Suppressor macrophage treated with lipopolysaccharide for 4 hours (primary cell): ENCODE data around the gene C2orf66.
A peak's percentile ranks its signal among the peaks of the same experiment; 100 is the strongest.

Experiments
- DNase-seq: peaks from one replicate; pipeline ENCODE4 v3.0.0-alpha.2; 2020

C2orf66 gene

DNA sequence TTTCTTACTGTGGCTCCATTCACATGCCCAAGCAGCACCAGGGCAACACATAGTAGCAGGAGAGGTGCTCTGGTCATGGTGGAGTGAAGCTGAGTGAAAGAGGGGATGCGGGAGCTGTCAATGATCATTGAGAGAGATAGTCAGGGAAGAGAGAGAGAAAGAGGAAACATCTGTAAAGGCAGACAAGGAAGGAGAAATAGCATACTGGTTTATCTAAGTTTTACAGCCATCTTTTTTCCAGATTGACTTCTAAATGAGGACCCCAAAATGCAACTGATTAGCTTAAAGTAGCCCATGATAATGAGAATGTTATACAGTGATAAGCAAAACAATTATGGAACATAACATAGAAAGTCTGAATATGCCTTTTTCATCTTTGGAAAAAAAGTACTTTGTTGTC, at the start of gene C2orf66:
Gene C2orf66 (minus strand): TSS at position 96 of the 400 bp plus-strand sequence. CDS start 19 bp downstream, at position 77.
- no peak for DNase-seq

GRCh38 chr2:196854629-196855028, 45.5 kb upstream of the C2orf66 start:
- no peak for DNase-seq

DNA sequence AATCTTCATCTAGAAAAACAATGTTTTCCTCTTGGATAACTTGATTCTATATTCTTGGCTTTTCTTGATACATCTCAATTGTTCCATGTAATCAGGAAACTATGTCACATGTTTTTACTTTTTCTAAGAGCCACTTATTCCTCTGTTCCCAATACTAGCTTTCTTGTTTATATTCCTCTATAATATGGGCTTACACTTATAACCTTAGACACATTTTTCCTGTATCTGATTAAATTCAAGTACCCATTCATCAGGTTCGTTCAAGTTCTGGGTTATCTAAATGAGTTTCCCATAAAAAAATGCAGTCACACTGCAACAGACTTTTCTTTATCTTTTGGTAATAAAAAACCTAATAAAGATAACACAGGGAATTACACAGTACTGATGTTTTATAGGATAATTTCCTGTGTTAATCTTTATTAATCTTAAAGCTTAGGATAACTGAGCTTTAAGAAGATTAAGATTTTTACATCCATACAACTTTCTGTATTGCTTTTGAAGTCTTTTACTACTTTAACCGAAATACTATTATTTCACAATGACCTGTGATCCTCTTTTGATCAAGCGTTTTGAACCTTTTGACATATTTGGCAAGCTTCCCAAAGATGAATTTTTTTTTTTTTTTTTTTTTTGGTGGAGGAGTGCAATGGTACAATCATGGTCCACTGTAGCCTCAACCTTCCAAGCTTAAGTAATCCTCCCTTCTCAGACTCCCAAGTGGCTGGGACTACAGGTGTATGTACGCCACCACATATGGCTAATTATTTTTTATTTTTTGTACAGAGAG, 44.3 kb upstream of the C2orf66 start:
- DNase-seq, result no peak

- no peak for DNase-seq
These were observed 41.9 kb upstream of the C2orf66 start for GRCh38 chr2:196851088-196851487.

DNA sequence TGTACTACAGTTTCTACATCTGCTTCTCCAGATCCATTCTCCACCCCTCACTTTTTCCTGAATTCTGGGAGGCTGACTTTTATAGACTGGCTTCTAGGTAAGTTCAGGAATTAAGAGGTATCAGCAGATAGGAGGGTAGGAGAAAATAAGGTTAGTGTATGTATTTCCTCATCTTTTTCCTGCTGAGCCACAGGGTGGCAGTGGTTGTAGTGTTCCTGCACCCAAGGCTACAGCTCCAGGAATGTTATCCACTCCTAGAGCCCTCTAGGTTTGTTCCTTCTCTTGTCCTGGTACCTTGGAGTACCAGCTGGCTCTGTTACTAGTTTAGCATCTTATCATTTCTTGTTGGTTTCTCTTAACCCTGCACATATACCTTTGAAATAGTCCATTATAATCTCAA, 40.7 kb upstream of the C2orf66 start:
- no peak for DNase-seq

DNA sequence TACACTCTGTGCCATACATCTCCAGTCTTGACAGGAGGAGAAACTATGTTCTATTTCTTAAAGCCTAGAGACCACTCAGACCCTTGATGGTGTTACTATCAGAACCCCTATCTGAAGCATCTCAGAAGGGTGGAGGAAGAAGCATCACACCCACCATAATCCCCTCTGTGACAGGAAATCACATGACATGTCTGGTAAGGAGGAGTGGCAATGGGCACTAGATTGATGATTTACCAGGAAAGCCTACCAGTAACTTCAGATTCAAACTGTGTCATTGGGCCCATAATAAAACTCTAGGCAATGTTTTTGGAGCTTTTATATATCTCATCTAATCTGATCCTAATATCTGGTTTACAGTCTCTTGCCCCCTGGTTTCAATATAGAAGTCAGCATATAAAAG, 37.1 kb upstream of the C2orf66 start:
- DNase-seq, result no peak

DNA sequence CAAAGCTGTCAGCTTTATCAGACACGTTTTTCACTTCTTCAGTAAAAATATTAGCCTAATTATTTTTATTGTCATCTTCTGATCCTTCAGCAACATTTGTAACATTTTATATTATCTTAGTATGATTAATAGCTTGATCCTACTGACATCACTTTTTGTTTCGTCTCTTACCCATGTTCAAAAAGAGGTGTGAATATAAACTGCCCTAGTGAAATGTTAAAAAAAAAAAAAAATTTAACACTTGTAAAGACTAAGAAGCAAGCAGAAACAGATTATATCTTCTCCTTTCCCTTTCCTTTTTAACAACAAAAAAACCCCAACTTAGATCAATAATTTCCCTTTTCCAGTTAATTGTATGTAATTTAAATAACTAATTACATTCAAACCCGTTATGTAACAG, 36.2 kb upstream of the C2orf66 start:
- DNase-seq, result no peak

DNA sequence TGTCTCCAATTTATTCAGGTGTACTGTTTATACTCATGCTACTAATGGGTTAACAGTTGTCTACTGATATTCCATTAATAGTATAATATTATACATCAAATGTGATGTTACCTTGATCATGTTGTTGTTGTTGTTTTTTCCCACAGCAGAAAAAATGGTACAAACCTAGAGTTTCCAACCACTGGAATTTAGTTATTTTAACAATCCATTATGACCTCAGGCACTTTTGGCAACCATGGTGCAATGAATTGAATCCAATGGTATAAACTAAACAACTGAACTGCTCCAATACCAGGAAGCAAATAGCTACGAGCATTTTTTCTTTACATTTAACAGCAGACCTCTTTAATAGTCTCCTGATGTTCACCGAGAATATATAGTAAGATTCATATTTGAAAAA, 31.0 kb upstream of the C2orf66 start:
- no peak for DNase-seq

DNA sequence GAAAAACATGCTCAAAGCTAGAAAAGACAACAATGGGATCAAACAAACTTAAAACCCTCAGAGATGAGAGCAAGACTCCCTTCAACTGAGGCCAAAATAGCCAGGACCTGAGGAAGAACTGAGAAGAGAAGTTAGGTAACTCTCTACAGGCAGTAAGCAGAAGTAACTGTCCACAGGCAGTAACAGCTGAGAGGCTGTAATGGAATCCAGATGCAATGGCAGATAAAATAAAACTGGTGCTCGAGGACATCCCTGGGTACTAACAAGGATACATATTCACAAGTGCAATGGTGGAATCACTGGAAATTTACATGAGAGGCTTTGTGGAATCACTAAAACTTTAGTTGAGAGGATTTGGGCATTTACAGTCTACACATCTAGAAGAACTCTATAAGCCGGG, 30.4 kb upstream of the C2orf66 start:
- DNase-seq, result no peak

DNA sequence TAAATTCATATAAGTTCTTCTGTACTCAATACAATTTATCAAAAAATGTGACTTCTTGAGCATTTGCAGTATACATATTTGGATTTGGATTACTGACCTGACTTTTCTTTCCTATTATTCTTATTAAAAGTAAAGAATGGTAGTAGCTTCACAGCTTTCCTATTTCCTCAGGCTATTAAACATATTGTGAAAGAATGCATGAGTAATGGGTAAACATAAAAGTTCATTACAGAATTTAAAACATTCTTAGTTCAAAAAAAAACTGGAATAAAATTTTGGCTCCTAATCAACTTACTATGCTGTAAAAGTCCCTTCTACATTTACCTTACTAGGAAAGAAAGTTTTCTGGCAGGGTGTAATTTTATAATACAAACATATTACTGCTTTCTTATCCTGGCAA, 27.3 kb upstream of the C2orf66 start:
- no peak for DNase-seq

- DNase-seq, result no peak
These were observed 21.5 kb upstream of the C2orf66 start for GRCh38 chr2:196830701-196831100.

DNA sequence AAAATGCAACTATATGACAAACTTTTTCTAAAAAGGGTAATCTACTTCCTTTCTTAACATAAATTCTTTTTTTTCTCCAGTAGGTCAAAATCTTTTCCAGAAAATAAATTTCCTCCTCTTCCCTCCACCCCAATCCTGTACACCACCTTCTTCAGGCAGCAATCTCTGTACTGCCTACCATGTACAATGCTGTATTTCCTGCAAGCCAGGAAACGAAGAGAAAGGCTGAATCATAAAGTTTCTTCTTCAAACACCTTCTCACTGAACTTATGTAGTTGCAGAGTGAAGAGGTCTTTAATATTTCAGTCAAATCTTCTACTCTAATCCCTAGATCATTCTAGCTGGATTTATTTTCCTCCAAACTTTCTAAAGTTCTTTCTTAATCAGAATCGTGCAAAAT, 18.2 kb upstream of the C2orf66 start:
- no peak for DNase-seq

DNA sequence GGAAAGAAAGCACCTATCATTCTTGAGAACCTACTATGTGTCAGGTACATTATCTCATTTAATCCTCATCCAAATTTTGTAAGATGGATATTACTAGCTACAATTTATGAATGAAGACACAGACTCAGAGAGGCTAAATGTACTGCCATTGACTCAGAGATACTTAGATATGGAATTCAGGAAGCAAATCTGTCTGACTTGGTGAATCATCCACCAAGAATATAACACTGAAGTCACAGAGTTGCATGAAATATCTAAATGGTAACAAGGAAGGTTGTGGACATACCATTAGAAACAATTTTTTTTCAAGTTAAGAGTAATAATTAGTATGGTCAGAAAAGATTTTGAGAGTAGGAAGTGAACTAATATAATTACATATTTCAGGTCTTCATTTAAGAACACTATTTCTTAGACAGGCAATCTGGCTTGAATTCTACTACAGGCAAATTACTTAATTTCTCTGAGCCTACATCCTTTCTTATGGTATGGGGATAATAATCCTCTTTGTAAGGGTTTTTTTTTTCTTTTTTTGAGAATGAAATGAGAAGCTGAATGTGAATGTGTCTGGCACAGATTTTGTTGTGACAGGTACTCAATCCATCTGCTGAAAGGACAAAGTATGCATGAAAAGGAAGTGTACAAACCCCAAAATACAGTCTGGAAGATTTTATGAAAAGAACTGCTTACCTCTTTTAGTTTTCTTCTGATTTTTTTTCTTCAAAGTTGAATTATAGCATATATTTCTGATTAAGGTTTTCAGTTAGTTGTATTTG, 14.8 kb upstream of the C2orf66 start:
- peak; percentile 48 for DNase-seq

GRCh38 chr2:196821195-196821594, 12.0 kb upstream of the C2orf66 start:
- no peak for DNase-seq

DNA sequence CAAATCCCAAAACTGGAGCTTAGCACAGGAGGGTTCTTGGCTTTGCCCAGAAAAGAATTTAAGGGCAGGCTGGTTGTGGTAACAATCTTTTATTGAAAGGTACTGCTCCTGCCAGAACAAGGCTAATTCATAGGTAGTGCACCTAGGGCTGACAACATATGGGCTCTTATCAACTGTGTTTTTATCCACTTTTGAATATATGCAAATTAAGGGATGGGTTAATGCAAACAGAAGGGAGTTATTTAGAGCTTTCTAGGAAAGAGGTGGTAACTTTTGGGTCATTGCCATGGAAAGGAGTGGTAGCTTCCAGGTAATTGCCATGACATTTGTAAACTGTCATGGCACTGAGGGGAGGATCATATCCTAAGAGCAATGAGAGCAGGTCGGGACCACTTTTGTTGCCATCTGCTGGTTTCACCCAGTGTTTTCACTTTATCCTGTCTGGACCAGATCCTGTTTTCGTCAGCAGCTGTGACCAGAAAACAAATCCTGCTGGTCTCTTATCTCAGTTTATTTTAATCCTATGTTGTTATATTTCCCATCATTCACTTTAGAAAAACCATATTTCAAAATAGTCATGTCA, 981 bp downstream of the C2orf66 start:
- no peak for DNase-seq

GRCh38 chr2:196804381-196804780, 4.8 kb downstream of the C2orf66 start:
- no peak for DNase-seq

DNA sequence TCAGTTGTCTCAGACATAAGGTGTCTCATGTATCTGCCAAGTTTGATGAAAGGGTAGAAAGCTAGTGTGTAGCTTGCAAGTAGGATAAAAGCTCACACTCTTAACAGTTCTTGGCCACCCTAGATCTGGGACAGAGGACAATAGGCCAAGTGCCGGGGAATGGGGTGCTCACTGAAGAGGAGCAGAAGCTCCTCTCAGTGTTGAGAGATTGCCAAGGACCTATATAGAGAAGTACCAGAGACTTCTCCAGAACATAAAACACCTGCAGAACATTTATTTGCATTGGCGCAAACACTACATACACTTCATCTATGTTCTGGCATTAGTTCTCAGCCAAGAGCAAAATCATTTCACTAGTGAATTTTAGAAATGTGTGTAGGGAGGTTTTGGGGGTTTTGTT, 6.8 kb downstream of the C2orf66 start:
- DNase-seq, result no peak

GRCh38 chr2:196801674-196802261, 7.4 kb downstream of the C2orf66 start:
- DNase-seq, result no peak

- peak; percentile 28 for DNase-seq
These were observed 10.2 kb downstream of the C2orf66 start for GRCh38 chr2:196798980-196799379.

- no peak for DNase-seq
These were observed 16.3 kb downstream of the C2orf66 start for GRCh38 chr2:196792865-196793264.

- DNase-seq, result peak; percentile 16
These were observed 25.6 kb downstream of the C2orf66 start for GRCh38 chr2:196783431-196784094.

DNA sequence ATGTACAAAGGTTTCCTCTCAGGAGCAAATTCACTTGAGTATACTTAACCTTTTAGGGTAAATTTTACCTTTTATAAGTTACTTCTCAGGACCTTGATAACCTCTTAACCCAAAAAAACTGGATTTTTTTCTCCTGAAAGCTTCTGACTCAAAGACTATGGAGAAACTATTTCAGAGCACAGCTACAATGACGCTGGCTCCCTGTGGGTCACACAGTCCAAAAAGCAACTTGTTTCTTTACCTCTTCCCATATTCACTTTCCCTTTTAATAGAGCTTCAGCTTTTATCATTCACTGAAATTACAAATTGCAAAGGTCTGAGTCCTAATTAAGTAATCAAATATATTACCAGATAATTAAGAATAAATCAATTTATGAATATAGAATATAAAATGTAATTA, 42.1 kb downstream of the C2orf66 start:
- no peak for DNase-seq

DNA sequence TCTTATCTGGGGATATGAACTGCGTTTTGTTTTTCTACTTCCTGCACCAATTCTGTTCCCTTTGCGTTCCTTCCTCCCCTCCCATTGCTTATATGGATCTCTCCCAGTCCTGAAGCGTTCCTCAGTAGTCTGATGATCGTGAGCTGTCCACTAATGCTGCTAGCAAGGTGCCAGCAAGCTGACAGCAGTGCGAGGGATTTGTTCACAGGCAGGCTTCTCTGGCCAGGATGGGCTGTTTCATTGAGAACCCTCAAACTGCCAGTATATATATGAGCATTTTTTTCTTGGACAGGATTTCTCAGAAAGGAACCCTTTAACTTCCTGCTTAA, 49.8 kb downstream of the C2orf66 start:
- no peak for DNase-seq
